Stimulated activated CD8-positive, alpha-beta memory T cell treated with anti-CD3 and anti-CD28 coated beads, Interleukin-4, amount 100 ng/mL, for 4 hours (primary cell): ENCODE results near the gene PTPRG.

Experiments used
- DNase-seq, 2 donors: peaks; one replicate each; pipeline ENCODE4 v3.0.0-alpha.2; 2020; ENCODE audit warnings: low read depth in 2 of 2, low spot score in 1 of 2

Gene PTPRG

GRCh38 chr3:62248734-62249483 is 687.5 kb downstream of the PTPRG start:
- no peak for DNase-seq

DNA sequence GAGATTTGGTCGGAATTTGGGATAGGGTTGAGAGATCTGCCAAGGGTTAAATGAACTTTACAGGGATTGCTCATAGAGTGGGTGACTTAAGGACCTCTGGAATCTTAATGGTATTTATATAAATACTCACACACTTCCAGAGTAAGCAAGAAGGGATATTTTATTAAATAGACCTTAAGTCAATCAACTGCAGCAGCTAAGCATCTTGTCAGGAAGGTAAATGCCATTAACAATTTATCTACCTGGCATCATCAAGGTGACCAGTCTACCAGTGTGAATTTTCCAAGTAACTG is 688.1 kb downstream of the PTPRG start:
- DNase-seq: no peak

DNA sequence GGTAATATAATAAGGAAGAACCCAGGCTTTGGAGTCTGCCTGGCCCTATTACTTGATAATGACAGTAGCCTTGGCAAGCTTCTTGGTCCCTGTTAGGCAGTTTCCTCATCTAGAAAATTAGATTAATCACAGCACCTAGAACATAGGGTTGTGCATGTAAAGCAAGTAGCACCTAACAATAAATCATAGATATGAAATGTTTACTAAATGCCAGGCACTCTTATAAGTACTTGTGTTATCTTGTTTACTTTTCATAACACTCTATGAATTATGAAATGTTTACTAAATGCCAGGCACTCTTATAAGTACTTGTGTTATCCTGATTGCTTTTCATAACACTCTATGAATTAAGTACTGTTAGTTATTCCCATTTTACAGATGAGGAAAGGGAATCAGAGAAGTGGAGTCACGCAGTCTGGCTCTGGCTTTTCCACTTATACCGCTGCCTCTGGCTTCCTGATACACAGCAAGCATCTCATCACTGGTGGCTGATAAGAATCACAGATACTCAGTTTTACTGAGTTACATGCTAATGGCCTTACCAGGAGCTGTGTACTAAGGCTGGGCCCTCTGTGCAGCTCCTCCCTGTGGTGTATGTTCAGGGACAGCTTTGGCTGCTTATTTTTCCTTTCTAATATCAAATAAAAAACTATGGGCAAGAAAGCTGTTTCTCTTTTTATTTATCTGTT is 688.6 kb downstream of the PTPRG start:
- no peak for DNase-seq

GRCh38 chr3:62252438-62253157 is 691.2 kb downstream of the PTPRG start:
- DNase-seq: no peak

DNA sequence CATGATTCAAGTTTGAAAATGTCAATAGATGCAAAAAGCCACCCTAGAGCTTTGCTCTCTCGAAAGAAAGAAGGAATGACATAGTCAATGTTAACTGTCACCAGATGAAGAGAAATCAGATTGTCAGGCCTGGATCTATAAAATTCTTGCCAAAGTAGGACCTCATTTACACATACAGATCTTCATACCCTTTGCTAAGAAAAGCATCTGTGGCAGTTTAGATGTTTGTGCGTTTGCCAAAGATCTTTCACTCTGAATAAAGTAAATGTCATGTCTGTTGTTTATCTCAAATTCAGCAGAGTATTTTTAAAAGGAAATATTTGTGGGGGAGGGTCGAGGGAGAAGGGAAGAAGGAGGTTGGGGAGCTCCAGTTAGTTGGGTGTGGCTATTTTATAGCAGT is 692.6 kb downstream of the PTPRG start:
- DNase-seq: no peak

- no peak for DNase-seq
These were observed 694.4 kb downstream of the PTPRG start for GRCh38 chr3:62255758-62256157.

GRCh38 chr3:62259924-62260323 is 698.6 kb downstream of the PTPRG start:
- DNase-seq: no peak

- DNase-seq: no peak
These were observed 699.3 kb downstream of the PTPRG start for GRCh38 chr3:62260655-62261054.

GRCh38 chr3:62261121-62261520 is 699.8 kb downstream of the PTPRG start:
- DNase-seq: no peak

GRCh38 chr3:62261736-62262135 is 700.4 kb downstream of the PTPRG start:
- DNase-seq: no peak

DNA sequence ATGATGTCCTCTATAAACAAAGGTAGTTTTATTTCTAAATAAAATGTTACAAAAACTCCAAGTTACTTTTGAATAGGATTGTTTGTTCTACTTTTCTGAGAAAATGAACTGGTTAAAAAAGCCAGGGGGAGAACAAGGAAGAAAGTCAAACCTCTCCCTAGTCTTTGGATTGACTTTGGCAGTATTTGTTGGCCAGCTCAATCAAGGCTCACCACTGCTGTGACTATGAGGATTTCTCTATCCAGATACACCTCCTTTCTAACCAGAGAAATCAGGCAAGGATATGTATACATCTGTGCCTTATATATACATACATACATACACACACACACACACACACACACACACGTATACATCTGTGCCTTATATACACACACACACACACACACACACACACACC is 704.2 kb downstream of the PTPRG start:
- no peak for DNase-seq

DNA sequence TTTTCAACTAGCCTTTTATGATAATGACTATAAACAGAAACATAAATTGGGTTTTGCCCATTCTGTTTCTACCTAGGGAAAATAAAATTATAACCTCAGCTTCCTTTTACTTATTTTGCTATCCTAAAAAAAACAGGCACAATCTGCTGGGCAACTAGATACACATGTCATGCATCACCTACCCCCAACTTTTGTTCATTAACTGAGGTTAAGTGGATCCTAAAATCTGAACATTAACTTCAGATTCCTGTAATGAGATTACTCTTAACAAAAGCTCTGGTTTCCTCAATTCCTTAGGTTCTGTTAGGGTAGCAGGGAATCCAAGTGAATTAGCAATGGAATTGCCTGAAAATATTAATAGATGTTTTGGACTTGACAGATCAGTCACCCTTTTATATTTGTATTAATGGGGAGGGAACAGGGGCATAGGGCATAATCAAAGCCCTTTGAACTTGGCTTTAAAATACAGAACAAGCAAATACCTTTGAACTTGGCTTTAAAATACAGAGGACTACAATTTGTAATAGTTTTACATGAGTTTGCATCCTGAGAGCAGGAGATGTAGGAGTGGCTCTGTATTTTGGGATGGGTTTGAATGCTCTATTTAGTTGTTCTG is 705.4 kb downstream of the PTPRG start:
- no peak for DNase-seq

DNA sequence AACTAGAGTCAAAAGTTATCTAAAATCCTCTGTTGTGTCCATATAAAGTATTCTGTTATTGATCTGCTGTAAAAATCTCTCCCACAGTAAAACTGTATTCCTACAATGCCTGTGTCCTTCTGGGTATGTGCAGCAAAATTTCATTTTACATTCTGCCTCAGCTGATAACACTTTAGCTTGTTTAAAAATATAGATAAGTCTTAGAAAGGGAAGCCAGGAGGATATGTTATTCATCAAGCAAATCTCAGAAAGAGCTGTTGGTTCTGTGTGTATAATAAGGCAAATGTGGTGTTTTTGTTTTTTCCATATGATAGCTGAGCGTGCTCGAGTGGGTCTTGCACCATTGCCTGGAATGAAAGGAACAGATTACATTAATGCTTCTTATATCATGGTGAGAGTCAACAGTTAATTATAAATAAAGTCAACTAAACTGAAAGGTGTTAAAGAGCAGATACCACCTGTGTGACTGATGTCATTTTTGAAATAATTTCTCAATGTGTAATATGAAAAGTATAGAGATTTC is 715.3 kb downstream of the PTPRG start:
- DNase-seq: no peak

DNA sequence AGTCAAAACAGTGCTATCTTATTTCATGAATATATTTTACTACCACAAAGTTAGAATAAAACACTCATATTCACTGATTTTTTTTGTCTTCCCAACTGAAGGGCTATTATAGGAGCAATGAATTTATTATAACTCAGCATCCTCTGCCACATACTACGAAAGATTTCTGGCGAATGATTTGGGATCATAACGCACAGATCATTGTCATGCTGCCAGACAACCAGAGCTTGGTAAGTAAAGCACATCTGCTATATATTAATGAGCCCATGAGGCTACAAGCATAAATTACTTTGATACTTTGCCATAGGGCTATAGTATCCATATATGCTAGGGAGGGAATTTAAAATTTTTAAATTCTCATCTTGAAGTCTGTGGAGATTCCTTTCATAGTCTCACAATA is 716.1 kb downstream of the PTPRG start:
- no peak for DNase-seq

GRCh38 chr3:62277986-62278385 is 716.6 kb downstream of the PTPRG start:
- DNase-seq: no peak

- no peak for DNase-seq
These were observed 720.4 kb downstream of the PTPRG start for GRCh38 chr3:62281726-62282125.

- no peak for DNase-seq
These were observed 723.1 kb downstream of the PTPRG start for GRCh38 chr3:62284442-62284841.

GRCh38 chr3:62287392-62287927 is 726.1 kb downstream of the PTPRG start:
- DNase-seq: no peak

- DNase-seq: no peak
These were observed 728.6 kb downstream of the PTPRG start for GRCh38 chr3:62289922-62290321.

DNA sequence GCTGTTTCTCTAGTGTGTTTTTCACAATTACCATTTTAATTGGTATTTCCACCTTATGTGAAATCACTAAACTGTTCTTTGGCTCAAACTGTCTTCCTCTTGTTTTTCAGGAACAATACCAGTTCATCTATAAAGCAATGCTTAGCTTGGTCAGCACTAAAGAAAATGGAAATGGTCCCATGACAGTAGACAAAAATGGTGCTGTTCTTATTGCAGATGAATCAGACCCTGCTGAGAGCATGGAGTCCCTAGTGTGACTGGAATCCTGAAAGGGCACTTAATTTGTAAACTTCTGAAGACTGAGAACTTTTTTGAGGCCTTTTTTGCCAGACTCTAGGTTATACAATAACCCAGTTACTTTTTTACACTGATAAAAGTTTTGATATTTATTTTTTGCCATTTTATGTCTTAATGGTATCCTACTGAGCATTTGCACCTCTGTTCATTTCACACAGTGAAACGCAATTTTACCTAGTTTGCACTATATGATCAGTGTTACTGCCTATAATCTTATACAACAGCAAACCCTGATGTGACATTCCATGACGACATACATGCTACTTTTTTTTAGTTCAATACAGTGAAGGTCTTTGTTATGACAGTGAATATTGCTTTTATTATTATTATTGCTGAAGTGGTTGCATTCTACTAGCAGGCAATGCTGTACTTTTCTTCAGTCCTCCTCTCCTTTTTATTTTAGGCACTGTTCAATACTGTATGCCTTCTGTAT is 731.8 kb downstream of the PTPRG start:
- no peak for DNase-seq

DNA sequence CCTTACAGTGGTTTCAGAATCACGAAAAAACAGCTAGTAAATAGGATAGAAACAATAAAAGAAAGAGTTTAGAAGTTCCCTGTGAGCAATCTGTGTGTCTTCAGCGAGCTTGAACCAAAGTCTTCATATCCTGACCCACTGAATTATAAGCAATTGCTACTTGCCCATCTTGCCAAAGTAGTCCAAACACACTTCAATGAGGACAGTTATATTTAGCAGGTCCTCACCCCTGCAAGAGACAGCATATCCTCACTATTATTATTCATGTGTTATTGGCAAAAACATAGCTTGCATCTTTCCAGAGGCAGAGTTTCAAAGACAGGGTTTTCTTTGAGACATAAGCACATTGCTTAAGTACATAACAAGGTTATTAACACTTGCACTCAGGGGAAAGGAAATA is 734.2 kb downstream of the PTPRG start:
- no peak for DNase-seq
